ENCODE data around the gene NPAS3.

The NPAS3 gene

GRCh38 chr14:33454707-33455106 is 516.0 kb downstream of the NPAS3 start:
- no peak for DNase-seq

DNA sequence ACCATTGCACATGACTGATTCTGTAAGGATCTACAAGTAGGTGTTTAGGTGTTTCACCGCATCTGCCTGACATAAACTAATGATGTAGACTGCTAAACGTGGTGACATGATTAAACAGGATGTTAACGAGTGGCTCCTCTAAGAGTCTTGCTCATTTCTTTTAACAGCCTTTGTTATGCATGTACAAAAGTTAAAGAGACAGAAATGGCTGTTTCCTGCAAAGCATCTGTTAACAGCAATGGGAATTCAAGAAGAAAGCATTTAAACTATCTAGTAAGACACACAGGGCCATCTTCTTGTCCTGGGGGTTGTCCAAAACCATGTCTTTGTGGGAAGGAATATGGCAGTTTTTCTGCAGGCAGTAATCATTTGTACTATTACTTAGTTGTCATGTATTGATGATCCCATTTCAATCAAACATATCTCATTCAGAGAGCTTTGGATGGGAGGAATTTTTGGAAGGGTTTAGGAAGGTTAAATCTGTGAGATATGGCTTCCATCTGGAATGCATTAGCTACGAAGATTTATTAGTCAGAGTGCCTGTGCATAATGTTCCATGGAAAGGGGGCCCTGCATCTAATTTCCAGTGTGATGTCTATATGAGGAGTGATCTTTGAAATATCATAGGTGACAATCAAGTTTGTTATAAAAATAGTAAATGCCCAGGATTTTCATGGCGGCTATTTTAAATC is 517.1 kb downstream of the NPAS3 start:
- peak; percentile 25 for DNase-seq

GRCh38 chr14:33457021-33457420 is 518.3 kb downstream of the NPAS3 start:
- DNase-seq: peak; percentile 29

DNA sequence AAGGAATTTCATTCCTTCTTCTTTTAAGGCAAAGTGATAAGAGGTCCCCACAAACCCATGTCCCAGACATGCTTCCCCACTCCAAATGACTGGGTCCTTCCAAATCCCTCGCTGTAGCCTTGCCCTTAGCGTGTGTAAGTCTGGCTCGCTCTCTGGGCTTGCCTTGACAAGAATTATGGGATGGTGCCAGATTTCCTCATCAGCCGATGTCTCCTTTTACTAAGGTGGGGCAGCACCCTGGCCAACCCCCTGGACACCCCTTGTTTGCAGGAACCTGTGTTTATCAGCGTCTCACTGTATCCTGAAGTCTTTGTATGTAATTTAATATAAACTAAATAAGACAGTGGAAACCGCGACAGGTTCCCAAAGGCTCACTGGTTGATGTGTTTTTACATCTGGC is 518.9 kb downstream of the NPAS3 start:
- no peak for DNase-seq

DNA sequence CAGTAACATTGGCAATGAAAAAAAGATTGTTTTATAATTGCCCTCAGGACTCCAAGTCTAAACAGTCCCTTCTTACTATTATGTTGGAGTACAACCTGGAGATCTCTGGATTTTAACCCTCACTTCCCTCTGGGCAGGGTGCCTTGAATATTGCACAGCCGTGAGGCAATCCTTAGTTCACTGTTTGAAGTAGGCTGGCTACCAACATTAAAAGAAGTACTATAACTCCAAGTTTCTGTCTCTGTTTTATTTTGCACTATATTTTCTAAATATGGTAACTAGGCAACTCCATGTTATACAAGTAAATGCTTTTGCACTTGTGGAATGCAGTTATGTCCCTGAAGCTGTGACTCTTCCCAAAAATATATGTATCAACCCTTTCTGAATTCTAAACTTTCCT is 521.5 kb downstream of the NPAS3 start:
- peak; percentile 57 for DNase-seq

DNA sequence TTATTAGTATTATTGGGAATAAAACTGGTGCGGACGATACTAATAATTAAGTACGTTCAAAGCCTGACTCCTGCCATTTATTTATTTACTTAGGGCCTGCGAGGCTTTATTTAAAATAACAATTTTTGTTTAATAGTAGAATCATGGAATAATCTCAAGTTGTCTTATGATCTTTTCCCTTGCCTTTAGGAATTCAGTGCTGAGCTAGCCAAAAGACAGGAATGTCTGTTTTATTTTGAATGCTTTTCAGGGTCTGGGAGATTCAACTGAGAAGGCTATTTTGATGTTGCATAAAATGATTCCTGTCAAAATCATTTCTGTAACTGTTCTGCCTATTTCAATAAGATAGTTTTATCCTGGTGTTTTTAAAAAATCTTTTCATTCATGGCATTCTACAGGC is 522.4 kb downstream of the NPAS3 start:
- DNase-seq: no peak

- no peak for DNase-seq
These were observed 525.1 kb downstream of the NPAS3 start for GRCh38 chr14:33463731-33464130.

- no peak for DNase-seq
These were observed 525.7 kb downstream of the NPAS3 start for GRCh38 chr14:33464254-33464962.

DNA sequence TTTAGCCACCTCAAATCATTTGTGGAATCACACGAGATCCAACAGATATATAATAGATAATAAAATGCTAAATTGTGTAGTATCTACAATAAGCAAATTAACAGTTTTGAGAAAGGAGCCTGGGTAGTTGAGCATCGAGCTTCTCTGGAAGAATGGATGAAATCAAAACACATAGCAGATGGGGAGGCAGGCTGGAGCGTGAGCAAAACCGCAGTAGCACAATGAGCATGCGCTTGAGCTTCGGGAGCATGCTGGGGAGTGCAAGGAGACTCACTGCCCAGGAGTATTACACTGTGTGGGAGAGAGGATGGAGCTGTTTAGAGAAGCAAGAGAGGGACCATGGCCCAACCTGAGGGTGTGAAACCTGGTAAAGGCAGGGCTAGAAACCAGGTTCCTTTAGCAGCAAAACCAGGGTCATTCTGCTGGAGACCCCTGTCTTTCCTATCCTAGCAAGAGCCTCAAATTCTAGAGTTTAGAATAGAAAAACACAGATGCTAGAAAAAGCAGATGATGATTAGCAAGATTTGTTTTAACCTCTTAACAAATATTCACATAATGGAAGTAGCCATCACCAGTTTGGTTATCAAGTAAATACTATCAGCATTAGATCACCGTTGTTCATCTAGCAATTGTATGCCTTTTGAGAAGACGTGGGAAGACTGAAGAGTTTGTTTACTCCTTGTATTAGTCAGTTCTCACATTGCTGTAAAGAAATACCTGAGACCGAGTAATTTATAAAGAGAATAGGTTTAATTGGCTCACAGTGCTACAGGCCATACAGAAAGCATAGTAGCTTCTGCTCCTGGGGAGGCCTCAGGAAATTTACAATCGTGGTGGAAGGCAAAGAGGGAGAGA is 527.4 kb downstream of the NPAS3 start:
- no peak for DNase-seq

GRCh38 chr14:33467971-33468370 is 529.3 kb downstream of the NPAS3 start:
- DNase-seq: no peak

DNA sequence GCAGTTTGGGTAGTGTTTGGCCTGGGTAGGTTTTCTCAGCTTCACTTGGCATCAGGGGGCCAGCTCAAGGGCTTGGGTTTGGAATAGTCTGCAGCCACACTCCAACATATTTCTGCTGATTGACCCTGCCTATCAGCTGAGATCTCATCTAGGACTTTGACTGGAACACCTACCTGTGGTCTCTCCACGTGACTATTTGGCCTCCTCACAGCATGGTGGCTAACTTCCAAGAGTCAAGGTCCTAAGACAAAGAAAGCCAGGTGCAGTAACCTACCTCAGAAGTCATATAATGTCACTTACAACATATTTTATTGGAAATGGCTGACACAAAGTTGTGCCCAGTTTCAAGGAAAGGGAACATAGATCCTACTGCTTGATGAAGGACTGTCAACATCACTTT is 531.2 kb downstream of the NPAS3 start:
- no peak for DNase-seq

- DNase-seq: no peak
These were observed 533.1 kb downstream of the NPAS3 start for GRCh38 chr14:33471776-33472175.

DNA sequence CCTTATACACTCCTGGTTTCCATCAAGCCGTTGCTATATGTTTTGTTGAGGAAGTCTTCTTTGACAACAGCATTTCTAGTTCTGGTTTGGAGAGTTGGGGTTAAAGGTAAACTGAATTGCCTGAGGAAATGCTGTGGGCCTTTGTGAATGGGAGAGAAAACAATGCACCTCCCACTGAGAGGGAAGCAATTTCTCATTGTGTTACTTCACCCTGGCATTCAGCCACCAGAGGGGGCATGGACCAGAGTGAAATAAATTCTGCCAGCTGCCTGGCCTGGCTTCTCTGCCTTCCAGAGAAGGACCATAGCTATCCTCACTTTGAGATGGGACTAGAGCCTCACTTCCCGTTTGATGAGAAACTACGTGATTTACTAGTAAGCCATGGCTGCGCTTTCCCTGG is 536.9 kb downstream of the NPAS3 start:
- DNase-seq: no peak

GRCh38 chr14:33477797-33478196 is 539.1 kb downstream of the NPAS3 start:
- no peak for DNase-seq

- DNase-seq: no peak
These were observed 541.6 kb downstream of the NPAS3 start for GRCh38 chr14:33480071-33480886.

DNA sequence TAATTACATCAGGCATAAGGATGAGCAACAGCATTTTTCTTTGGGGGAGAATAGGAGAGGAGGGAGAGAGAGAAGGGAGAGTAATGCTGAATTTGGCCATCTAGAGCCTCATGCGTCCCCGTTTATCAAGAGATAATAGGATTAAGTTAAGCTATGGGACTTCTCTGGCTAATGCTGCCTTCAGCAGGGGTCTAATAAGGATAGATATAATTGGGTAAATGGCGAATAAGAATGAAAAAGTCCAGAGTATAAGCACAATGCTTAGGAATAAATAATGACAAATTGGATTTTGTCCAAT is 542.2 kb downstream of the NPAS3 start:
- DNase-seq: no peak

GRCh38 chr14:33483110-33483509 is 544.4 kb downstream of the NPAS3 start:
- no peak for DNase-seq

GRCh38 chr14:33483541-33483940 is 544.9 kb downstream of the NPAS3 start:
- no peak for DNase-seq

GRCh38 chr14:33484264-33484663 is 545.6 kb downstream of the NPAS3 start:
- DNase-seq: no peak

GRCh38 chr14:33486332-33486890 is 547.7 kb downstream of the NPAS3 start:
- DNase-seq: no peak

DNA sequence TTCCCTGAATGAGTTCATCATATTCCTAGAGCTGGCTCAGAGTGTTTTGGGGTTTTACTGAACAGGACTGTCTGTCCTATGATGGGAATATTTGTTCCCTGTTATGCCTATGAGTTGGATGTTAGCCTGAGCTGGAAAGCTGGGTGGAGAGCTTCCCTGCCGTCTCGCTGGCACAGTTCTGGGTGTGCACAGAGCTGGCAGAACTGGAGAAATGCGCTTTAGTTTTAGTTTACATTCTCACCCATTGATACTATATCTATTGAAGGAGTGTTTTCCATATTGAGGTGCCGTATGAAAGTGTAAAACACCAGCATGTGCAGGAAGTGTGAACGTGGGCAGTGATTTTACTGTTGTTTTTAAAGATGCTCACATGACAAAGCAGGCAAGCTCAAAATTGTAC is 549.9 kb downstream of the NPAS3 start:
- no peak for DNase-seq

- DNase-seq: no peak
These were observed 551.9 kb downstream of the NPAS3 start for GRCh38 chr14:33490555-33490954.

- no peak for DNase-seq
These were observed 552.4 kb downstream of the NPAS3 start for GRCh38 chr14:33491112-33491511.
